Measurements from ENCODE around the gene MAN1C1.

- no peak for TF ChIP-seq CBX5 (IDR thresholded peaks at IDR 0.05; ENCODE audit: low read depth)
- no peak for TF ChIP-seq CTCF (IDR thresholded peaks at IDR 0.05 in 2 of 3, conservative IDR thresholded peaks at IDR 0.05 in 1 of 3; ENCODE audit: control insufficient read depth in 2 of 3, extremely low read depth in 1 of 3, insufficient read depth in 1 of 3, low read depth in 3 of 3, low read length in 3 of 3)
- TF ChIP-seq PBX3 (IDR thresholded peaks at IDR 0.05; ENCODE audit: insufficient replicate concordance, low read depth, low read length) = no peak
- no peak for TF ChIP-seq TAF1 (IDR thresholded peaks at IDR 0.05; ENCODE audit: borderline replicate concordance, low read depth, low read length)
- TF ChIP-seq POLR2A (IDR thresholded peaks at IDR 0.05; ENCODE audit: low read depth, low read length) = no peak
- no peak for TF ChIP-seq BCL11A (IDR thresholded peaks at IDR 0.05; ENCODE audit: low read depth, low read length)
These were observed 177.7 kb downstream of the MAN1C1 start for GRCh38 chr1:25794325-25794724.

All from GM12878 (cell line).